Liver (tissue), 9 donors: ENCODE results near the gene RIT1. TPM values are rescaled to one million over a fixed set of nuclear protein-coding genes. Genes with fewer than 3 reads are reported as not detected.

Experiments
- DNase-seq: peaks from one replicate; pipeline ENCODE4 v3.0.0-alpha.2; 2017; ENCODE audit warnings: low spot score
- H3K27ac ChIP-seq, 2 donors: one replicate each; pipeline ENCODE4 v1.7.0; 2013; ENCODE audit warnings: inconsistent platforms in 2 of 2, low read length in 2 of 2, control low read depth in 1 of 2, low read depth in 1 of 2, mild to moderate bottlenecking in 1 of 2
- H3K27me3 ChIP-seq, 4 donors: one replicate each; pipeline versions ENCODE4 v1.6.1 to v1.7.0; 2013; ENCODE audit warnings: low read length in 3 of 4, inconsistent platforms in 1 of 4, mild to moderate bottlenecking in 1 of 4, moderate library complexity in 1 of 4; ENCODE audit not compliant: control insufficient read depth in 4 of 4, insufficient read depth in 4 of 4
- H3K36me3 ChIP-seq, 4 donors: one replicate each; pipeline versions ENCODE4 v1.6.1 to v1.7.0; 2013; ENCODE audit warnings: low read length in 3 of 4, mild to moderate bottlenecking in 3 of 4, low read depth in 1 of 4, moderate library complexity in 1 of 4; ENCODE audit not compliant: control insufficient read depth in 4 of 4, insufficient read depth in 3 of 4
- H3K4me1 ChIP-seq, 4 donors: one replicate each; pipeline versions ENCODE4 v1.6.1 to v1.7.0; 2013; ENCODE audit warnings: low read length in 3 of 4, mild to moderate bottlenecking in 3 of 4, moderate library complexity in 1 of 4; ENCODE audit not compliant: control insufficient read depth in 4 of 4, insufficient read depth in 4 of 4
- H3K4me3 ChIP-seq, 3 donors: one replicate each; pipeline versions ENCODE4 v1.6.1 to v1.7.0; 2013; ENCODE audit warnings: low read length in 3 of 3, control low read depth in 1 of 3, low read depth in 1 of 3, mild to moderate bottlenecking in 1 of 3
- H3K9ac ChIP-seq, 2 donors: one replicate each; pipeline ENCODE4 v1.7.0; 2013; ENCODE audit warnings: low read length in 2 of 2, mild to moderate bottlenecking in 2 of 2, moderate library complexity in 2 of 2, control low read depth in 1 of 2, low read depth in 1 of 2
- H3K9me3 ChIP-seq, 4 donors: one replicate each; pipeline versions ENCODE4 v1.6.1 to v1.7.0; 2013; ENCODE audit warnings: low read length in 3 of 4; ENCODE audit not compliant: control insufficient read depth in 4 of 4
- ATF3 ChIP-seq: IDR thresholded peaks from 2 replicates; pipeline ENCODE4 v1.6.1; 2016; ENCODE audit warnings: antibody characterized with exemption
- CTCF ChIP-seq: fragments of 150-350 bp; IDR thresholded peaks from 2 replicates; pipeline ENCODE4 v1.5.1; 2017; ENCODE audit warnings: improper control_type of control experiment, low read depth, low read length; ENCODE audit not compliant: missing input control
- EGR1 ChIP-seq, 2 donors: IDR thresholded peaks; 2 replicates each; pipeline ENCODE4 v1.6.1; 2016 to 2018; ENCODE audit warnings: antibody characterized with exemption in 2 of 2, low read depth in 2 of 2
- FOXA1 ChIP-seq: IDR thresholded peaks from 2 replicates; pipeline ENCODE4 v1.6.1; 2016; ENCODE audit warnings: antibody characterized with exemption
- FOXA2 ChIP-seq: IDR thresholded peaks from 2 replicates; pipeline ENCODE4 v1.6.1; 2016; ENCODE audit warnings: antibody characterized with exemption
- GABPA ChIP-seq, 2 donors: IDR thresholded peaks in 1 of 2; conservative IDR thresholded peaks in 1 of 2; 2 replicates each; pipeline ENCODE4 v1.6.1; 2016; ENCODE audit warnings: antibody characterized with exemption in 2 of 2, mild to moderate bottlenecking in 1 of 2, moderate library complexity in 1 of 2
- HNF4A ChIP-seq, 2 donors: conservative IDR thresholded peaks; 2 replicates each; pipeline ENCODE4 v1.6.1; 2016; ENCODE audit warnings: antibody characterized with exemption in 2 of 2, mild to moderate bottlenecking in 2 of 2
- HNF4G ChIP-seq: IDR thresholded peaks from 2 replicates; pipeline ENCODE4 v1.6.1; 2016; ENCODE audit warnings: antibody characterized with exemption
- JUND ChIP-seq, 2 donors: IDR thresholded peaks; 2 replicates each; pipeline ENCODE4 v1.6.1; 2016; ENCODE audit warnings: antibody characterized with exemption in 2 of 2
- MAX ChIP-seq: IDR thresholded peaks from 2 replicates; pipeline ENCODE4 v1.6.1; 2016; ENCODE audit warnings: antibody characterized with exemption
- NR2F2 ChIP-seq: IDR thresholded peaks from 2 replicates; pipeline ENCODE4 v1.6.1; 2016; ENCODE audit warnings: antibody characterized with exemption
- RAD21 ChIP-seq, 2 donors: IDR thresholded peaks; 2 replicates each; pipeline ENCODE4 v1.6.1; 2016; ENCODE audit warnings: antibody characterized with exemption in 2 of 2, mild to moderate bottlenecking in 2 of 2
- REST ChIP-seq: IDR thresholded peaks from 2 replicates; pipeline ENCODE4 v1.6.1; 2016; ENCODE audit warnings: antibody characterized with exemption, mild to moderate bottlenecking
- RXRA ChIP-seq, 2 donors: IDR thresholded peaks; 2 replicates each; pipeline ENCODE4 v1.6.1; 2017 to 2018; ENCODE audit warnings: antibody characterized with exemption in 2 of 2, mild to moderate bottlenecking in 1 of 2
- SP1 ChIP-seq: IDR thresholded peaks from 2 replicates; pipeline ENCODE4 v1.6.1; 2018; ENCODE audit warnings: antibody characterized with exemption, mild to moderate bottlenecking
- TAF1 ChIP-seq: conservative IDR thresholded peaks from 2 replicates; pipeline ENCODE4 v1.6.1; 2016; ENCODE audit warnings: antibody characterized with exemption, mild to moderate bottlenecking
- YY1 ChIP-seq: IDR thresholded peaks from 2 replicates; pipeline ENCODE4 v1.6.1; 2016; ENCODE audit warnings: antibody characterized with exemption, mild to moderate bottlenecking
- ZBTB33 ChIP-seq: IDR thresholded peaks from 2 replicates; pipeline ENCODE4 v1.6.1; 2016; ENCODE audit warnings: antibody characterized with exemption
- WGBS: extraction: QIAGEN DNeasy Blood & Tissue Kit; methylation state at CpG from one replicate; pipeline ENCODE4 v1.1.7; 2013; 5-methylcytosine and 5-hydroxymethylcytosine counted together
- polyA plus RNA-seq, 2 donors: library from polyadenylated mRNA; stranded (reverse) in 1 of 2; unstranded in 1 of 2; fragments of 200-250 nt in 1 of 2; fragments of >200 nt in 1 of 2; fragmentation: Nextera tagmentation in 1 of 2; extraction: Ambion mirVana in 1 of 2; gene quantifications; one replicate each; pipeline versions ENCODE4 v1.2.1 to v1.2.3, GENCODE V29; 2013 to 2015
- total RNA-seq, 2 donors: library from RNA; depleted of rRNA; stranded (reverse); fragments of >200 nt; gene quantifications; one replicate each; pipeline ENCODE4 v1.2.3, GENCODE V29; 2014
- donor health status: healthy.
- donor health status: healthy.
- donor health status: healthy.
- donor health status: healthy.
- donor health status: healthy.

RIT1 gene
- total and polyA plus RNA-seq, 4 donors: 3.1 to 14.3 (median 8.1) TPM

- Histone ChIP-seq H3K27me3 (no peaks in the 10 kb centered on the region), H3K36me3 (no peaks in the 10 kb centered on the region), H3K9me3 (no peaks in the 10 kb centered on the region), H3K27ac (no peak overlapping the region), H3K9ac (no peak overlapping the region), H3K4me1 (no peaks in the 10 kb centered on the region), H3K4me3 (no peak overlapping the region)
- no peak for DNase-seq
- 96% methylated on average over 2 of the region's 2 CpGs for WGBS
- TF ChIP-seq RAD21 (IDR thresholded peaks at IDR 0.05): no peak
- TF ChIP-seq GABPA (IDR thresholded peaks at IDR 0.05 in 1 of 2, conservative IDR thresholded peaks at IDR 0.05 in 1 of 2): no peak
- no peak for TF ChIP-seq FOXA1
- no peak for TF ChIP-seq TAF1
- no peak for TF ChIP-seq SP1
- no peak for TF ChIP-seq MAX
- no peak for TF ChIP-seq NR2F2
- no peak for TF ChIP-seq YY1
- TF ChIP-seq HNF4G: no peak
- TF ChIP-seq EGR1 (IDR thresholded peaks at IDR 0.05; ENCODE audit: low read depth in 2 of 2): no peak
- TF ChIP-seq JUND (IDR thresholded peaks at IDR 0.05): no peak
- no peak for TF ChIP-seq HNF4A (conservative IDR thresholded peaks at IDR 0.05)
- TF ChIP-seq ATF3: no peak
- TF ChIP-seq FOXA2: no peak
- TF ChIP-seq ZBTB33: no peak
- TF ChIP-seq RXRA (IDR thresholded peaks at IDR 0.05): no peak
- no peak for TF ChIP-seq CTCF
- TF ChIP-seq REST: no peak
Observed at GRCh38 chr1:155880251-155880650, 30.9 kb downstream of the RIT1 start.

- H3K27ac ChIP-seq: no peak overlapping the region
- no peaks in the 10 kb centered on the region for H3K4me1 ChIP-seq
- H3K9me3 ChIP-seq: no peaks in the 10 kb centered on the region
- no peaks in the 10 kb centered on the region for H3K36me3 ChIP-seq
- DNase-seq: no peak
- no peaks in the 10 kb centered on the region for H3K27me3 ChIP-seq
- WGBS: 94% methylated on average over 2 of the region's 2 CpGs
- H3K4me3 ChIP-seq: no peak overlapping the region
- no peak overlapping the region for H3K9ac ChIP-seq
- no peak for TF ChIP-seq HNF4A (conservative IDR thresholded peaks at IDR 0.05)
- no peak for TF ChIP-seq YY1
- no peak for TF ChIP-seq CTCF
- TF ChIP-seq MAX: no peak
- no peak for TF ChIP-seq GABPA (IDR thresholded peaks at IDR 0.05 in 1 of 2, conservative IDR thresholded peaks at IDR 0.05 in 1 of 2)
- TF ChIP-seq FOXA1: no peak
- no peak for TF ChIP-seq RAD21 (IDR thresholded peaks at IDR 0.05)
- TF ChIP-seq REST: no peak
- TF ChIP-seq JUND (IDR thresholded peaks at IDR 0.05): no peak
- no peak for TF ChIP-seq SP1
Observed at GRCh38 chr1:155877945-155878344, 33.2 kb downstream of the RIT1 start.
